Activated CD8-positive, alpha-beta memory T cell treated with anti-CD3 and anti-CD28 coated beads for 48 hours (primary cell): ENCODE measurements around the gene RUNX1.

Source experiments
- DNase-seq, 3 experiments: peaks; one replicate each; pipeline ENCODE4 v3.0.0-alpha.2; 2020; ENCODE audit warnings: low read depth in 2 of 3, low spot score in 2 of 3

Gene RUNX1

DNA sequence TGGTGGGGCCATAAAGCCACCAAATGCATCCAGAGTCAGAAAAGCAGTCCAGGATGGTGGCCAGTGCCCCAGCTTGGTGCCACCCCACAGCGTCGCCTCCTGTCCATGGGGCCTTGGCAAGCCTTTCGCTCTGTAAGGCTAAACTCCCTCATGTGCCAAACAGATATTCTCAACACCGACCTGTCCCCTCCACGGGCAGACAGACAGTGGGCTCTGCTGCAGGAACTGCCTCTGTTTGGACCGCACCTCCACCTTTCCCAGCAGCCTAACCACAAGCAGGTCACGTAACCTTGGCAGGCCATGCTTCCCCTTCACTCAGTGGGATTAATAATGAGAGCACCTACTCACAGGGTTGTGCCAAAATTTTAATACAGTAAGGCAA lies 11.7 kb downstream of the RUNX1 start:
- DNase-seq: no peak

- no peak for DNase-seq
Observed at GRCh38 chr21:35036465-35037383, 12.4 kb downstream of the RUNX1 start.

DNA sequence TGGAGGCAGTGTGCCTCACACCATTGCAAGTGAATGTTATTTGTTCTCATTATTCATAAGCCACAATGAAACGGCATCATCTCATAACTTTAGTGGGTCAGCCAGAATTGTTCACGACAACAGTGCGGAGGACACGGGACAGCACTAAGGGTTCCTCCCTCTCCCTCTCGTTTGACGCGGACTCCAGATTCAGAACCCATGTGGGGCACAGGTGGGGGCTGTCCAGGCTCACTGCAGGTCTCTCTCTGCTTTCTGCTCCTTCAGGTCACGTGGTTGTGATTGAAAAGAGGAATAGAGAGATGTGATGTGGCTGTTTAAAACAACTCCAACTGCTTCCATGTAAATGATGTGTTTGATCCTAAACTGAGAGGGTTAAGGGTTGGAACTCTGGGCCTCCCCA lies 13.5 kb downstream of the RUNX1 start:
- DNase-seq: no peak

DNA sequence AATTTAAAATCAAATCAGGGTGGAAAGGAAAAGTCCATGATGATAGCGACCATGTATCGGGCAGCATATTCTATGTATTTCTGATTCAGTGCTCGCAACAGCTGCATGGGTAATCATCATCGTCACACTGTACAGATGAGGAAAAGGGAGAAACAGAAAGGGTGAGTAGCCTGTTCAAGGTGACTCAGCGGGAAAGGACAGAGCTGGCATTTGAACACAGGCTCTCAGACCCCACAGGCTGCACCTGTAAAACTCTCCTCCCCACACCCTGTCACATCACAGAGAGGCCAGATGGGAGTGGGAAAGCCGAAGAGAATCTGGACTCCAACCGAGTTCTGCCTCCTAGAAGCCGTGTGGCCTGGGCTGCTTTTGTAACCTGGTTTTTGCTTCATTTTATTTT lies 14.0 kb downstream of the RUNX1 start:
- DNase-seq: no peak

GRCh38 chr21:35034203-35034926 lies 14.7 kb downstream of the RUNX1 start:
- DNase-seq: no peak

- DNase-seq: no peak
Observed at GRCh38 chr21:35032474-35033263, 16.4 kb downstream of the RUNX1 start.

GRCh38 chr21:35028451-35028978 lies 20.6 kb downstream of the RUNX1 start:
- DNase-seq: no peak

DNA sequence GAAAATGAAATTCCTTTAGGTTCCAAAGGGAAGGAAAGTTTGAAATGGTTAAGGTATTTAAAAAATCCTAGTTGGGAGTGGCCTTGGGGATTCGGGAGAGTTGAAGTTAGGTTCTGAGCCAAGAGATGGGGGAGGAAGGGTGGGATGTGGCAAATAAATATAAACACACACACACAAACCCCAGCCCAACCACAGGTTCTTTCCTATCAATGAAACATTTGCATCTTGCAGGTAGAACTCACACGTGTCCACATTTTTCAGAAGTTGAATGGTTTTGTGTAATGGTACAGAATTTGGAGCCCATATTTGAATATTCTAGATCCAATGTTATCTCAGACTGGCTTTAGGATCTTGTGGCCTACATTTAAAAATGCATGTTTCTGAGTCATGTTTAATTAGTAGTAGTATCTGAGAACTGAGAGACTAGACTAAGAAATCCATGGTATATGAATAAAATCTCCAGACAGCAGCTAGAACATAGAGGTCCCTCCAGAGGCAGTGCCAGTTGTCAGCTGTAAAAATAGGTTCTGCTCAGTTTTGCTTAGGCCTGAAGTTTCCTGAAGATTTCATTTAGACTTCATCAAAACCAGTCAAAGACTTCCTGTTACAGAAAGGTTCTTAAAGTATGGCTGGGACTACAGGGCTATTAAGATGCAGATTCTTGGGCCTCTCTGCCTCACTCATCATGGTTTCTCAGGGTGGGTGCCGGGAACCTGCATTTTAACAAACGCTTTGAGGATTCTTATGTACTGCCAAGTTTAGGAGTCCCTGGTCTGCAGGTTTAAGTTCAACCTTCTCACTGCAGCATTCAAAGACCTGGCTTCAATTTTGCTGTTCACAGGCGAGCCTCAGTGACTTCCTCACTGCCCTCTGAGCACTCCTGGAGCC lies 21.3 kb downstream of the RUNX1 start:
- no peak for DNase-seq

DNA sequence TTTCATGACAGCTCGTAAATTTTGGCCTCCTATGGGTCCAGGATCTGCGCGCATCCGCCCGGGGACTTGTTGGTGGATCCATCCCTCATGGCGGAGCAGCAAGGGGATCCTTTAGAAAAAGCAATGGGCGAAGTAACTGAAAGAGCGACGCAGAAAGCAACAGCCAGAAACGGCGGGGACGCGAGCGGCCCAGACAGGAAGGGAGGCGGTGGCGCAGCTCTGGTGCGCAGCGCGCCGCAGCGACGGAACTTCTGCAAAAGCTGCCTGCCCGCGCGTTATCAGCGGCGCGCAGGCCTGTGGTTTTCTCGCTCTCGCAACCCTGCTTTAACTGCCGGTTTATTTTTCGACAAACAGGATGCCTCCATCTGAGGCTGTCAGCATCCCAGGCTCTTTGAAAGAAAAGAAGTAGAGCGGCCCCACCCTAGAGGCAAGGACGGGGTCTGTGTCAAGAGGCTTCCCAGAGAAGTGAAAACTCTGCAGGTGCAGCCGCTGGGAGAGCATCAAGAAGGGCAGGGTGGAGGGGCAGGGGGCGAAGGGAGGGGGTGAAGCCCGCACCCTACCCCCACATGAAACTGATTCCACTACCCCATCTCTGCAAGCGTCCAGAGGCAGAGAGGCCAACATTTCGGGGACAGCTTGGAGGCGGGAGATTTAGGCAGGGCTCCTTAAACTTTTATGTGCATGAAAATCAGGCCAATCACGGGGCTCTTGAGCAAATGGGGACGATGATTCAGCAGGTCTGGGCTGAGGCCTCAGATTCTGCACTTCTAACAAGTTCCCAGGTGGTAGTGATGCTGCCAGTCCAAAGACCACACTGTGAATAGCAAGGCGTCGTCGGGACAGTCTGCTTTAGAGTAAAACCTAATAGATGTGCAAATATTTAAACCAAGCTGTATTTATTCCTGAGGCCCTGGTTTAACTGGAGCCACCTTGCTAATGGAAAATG lies 22.2 kb downstream of the RUNX1 start:
- DNase-seq: peak in 2 of 3 experiments; percentile 55 to 69

DNA sequence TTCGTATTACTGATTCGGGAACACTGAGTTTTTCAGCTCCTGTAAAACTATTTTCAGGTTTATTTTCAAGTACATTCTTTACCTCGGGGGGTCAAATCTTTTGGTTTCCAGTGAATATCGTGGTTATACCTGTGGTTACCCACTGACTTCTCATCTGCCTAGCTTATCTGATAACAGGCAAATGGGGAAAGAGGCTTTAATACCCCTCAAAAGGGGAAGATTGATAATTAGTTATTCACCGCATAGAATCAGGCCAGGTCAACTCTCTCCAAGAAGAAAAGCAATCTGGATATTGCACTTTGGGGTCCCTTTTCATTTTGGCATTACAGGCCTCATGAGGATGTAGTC lies 23.0 kb downstream of the RUNX1 start:
- no peak for DNase-seq

DNA sequence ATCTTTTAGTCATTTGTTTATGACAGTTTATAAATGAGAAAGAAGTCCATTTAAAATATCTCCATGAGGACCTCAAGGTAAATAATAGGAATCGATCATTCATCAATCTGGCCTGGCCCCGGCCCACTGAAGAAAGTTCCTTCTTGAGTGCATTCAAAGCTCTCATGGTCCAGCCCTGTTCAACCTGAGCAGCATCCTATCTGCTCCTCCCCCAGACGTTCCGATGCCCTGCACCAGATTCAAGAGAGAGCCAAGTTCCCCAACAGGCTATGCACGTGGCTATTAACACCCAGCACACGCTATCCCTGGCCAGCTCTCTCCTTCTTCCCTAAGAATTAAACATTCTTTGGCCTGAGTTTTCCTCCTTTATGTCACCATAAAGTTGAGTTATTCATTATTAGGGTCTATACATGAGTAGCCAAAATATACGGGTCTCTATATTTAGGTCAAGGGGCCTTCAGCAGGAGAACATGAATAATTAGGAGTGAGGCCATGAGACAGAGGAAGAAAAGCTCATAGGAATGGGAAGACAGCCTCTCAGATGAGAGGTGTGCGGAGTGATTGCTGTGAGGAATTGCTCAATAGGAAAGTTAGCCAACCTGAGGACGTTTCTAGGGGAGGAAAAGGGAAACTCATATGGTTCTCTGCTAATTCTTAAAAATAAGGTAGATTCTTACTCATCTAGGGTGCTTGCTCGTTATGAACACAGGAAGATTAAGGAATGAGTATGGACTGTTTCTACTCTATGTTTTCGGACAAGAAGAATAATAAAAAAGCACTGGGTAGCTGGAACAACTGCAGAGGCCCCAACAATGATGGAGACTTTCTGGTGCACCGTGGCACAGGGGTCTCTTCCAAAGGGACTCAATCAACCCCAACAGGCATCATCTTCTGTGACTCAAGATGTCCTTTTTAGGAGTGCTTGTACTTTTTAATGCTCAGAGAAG lies 23.6 kb downstream of the RUNX1 start:
- no peak for DNase-seq

- no peak for DNase-seq
Observed at GRCh38 chr21:35024513-35024912, 24.6 kb downstream of the RUNX1 start.

DNA sequence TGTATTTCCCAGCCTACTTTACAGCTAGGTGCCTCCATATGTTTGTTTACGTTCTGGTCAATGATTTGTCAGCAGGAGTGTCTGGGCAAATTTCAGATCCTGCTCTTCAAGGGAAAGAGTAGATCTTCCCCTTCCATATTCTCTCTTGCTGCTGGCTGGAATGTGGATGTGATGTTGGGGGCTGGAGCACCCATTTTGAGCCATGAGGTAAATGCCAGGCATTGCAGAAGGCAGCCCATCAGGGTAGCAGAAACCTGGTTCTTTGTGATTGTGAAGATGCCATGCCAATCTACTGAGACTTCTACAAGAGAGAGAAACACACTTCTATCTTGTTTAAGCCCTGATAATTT lies 25.1 kb downstream of the RUNX1 start:
- DNase-seq: no peak

DNA sequence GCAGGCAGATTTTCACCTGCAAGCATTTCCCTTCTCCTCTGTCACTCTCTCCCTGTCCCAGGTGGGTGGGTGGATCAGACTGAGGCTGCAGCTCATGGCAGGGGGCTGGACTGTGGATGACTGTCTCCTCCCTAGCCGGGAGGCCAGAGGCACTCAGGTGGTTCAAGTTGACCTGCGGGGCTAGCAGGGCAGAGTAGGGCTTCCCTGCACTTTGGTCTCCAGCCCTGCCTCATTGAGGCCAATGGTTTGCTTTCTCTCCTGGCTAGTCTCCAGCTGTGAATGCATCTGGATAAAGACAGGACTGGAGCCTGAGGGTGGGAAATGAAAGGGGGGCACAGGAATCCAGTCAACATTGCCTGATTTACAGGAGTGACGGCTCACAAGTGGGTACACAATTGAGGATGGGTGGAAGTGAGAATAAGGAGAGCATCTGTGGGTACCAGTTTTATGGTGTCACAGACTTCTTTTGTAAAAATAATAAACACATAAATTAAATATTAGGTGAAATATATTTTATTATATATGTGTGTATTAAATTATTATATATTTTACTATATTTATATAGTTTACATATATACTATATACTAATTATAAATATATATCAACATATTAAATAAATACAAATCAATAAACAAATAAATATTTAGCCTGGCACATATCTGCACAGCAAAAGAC lies 25.6 kb downstream of the RUNX1 start:
- DNase-seq: no peak

DNA sequence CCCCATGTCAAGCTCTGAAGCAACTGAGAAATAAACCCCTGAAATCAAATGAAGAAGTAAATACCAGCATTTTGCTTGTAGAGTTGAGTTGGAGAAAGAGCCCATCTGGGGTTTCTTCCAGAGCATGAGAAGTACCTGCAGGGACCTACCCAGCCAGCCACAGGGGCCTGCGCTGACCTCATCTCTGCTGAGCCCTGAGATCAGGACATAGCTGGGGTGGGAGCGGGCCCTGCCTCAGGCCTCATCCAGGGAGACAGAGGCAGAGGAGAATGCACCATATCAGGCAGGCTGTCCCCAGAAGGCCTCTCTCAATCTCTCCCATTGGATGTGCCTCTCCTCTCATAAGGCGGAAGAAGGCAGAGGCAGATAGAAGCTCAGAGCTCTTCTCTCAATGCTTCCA lies 27.6 kb downstream of the RUNX1 start:
- no peak for DNase-seq

GRCh38 chr21:35020902-35021301 lies 28.2 kb downstream of the RUNX1 start:
- DNase-seq: no peak

GRCh38 chr21:35020436-35020835 lies 28.7 kb downstream of the RUNX1 start:
- DNase-seq: no peak

DNA sequence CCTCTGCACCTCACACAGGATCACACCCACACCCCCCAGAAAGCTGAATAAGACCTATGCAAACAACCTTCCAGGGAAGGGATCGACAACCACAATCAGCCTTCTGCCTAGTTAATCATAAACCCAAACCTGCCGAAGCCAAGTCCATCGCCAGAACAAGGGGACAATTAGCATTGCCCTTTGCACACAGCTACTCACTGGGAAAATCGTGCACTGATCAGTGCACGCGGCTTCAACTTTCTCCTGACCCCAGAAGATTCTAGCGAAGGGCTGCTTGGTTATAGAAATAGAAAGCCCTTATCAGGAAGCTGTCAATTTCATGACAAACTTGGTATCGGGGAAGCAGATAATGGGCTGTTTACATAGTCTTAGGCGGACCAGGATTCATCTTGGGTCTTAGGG lies 29.5 kb downstream of the RUNX1 start:
- no peak for DNase-seq
